A673 (cell line): ENCODE measurements around the gene FSTL4. TPM values are rescaled to one million over a fixed set of nuclear protein-coding genes. Genes with fewer than 3 reads are reported as not detected.

ENCODE experiments used
- BruUV-seq: library from RNA; stranded (reverse); fragments of 400-500 nt; replicated peaks from 2 replicates; lab custom pipeline; 2021; lab: Mats Ljungman, UMichigan
- CTCF ChIA-PET: fragments of 300-600 bp; sonication (Branson Sonifier 250); formaldehyde crosslinking; loops from one replicate; lab custom pipeline; 2022; ENCODE audit warnings: antibody characterized with exemption; lab: Charles Lee
- POLR2A ChIA-PET: fragments of 300-600 bp; sonication (Branson Sonifier 250); formaldehyde crosslinking; loops from one replicate; lab custom pipeline; 2022; ENCODE audit warnings: antibody characterized with exemption; ENCODE audit not compliant: low non-redundant PET; lab: Charles Lee
- DNase-seq: peaks from one replicate; pipeline ENCODE4 v3.0.0-alpha.2; 2015; ENCODE audit warnings: low spot score
- H3K27ac ChIP-seq: fragments of 200-600 bp; sonication (generic); 2 replicates; pipeline ENCODE4 v1.5.1; 2016; ENCODE audit warnings: mixed run types, low read depth, mild to moderate bottlenecking, mixed read lengths, antibody characterized with exemption, low read length; ENCODE audit not compliant: poor library complexity, severe bottlenecking
- H3K27me3 ChIP-seq: fragments of 200-600 bp; sonication (generic); replicated peaks from 2 replicates; pipeline ENCODE4 v1.6.1; 2017; ENCODE audit warnings: mixed run types, low read depth, mild to moderate bottlenecking, mixed read lengths, antibody characterized with exemption, low read length; ENCODE audit not compliant: insufficient read depth, poor library complexity
- H3K36me3 ChIP-seq: fragments of 200-600 bp; sonication (generic); 2 replicates; pipeline ENCODE4 v1.6.1; 2016; ENCODE audit warnings: mixed run types, mild to moderate bottlenecking, mixed read lengths, antibody characterized with exemption, low read length; ENCODE audit not compliant: insufficient read depth, poor library complexity, severe bottlenecking
- H3K4me1 ChIP-seq: fragments of 200-600 bp; sonication (generic); 2 replicates; pipeline ENCODE4 v1.6.1; 2017; ENCODE audit warnings: mixed run types, mild to moderate bottlenecking, mixed read lengths, antibody characterized with exemption, low read length; ENCODE audit not compliant: insufficient read depth, poor library complexity, severe bottlenecking
- H3K4me3 ChIP-seq: fragments of 200-600 bp; sonication (generic); 2 replicates; pipeline ENCODE4 v1.5.1; 2016; ENCODE audit warnings: low read depth, mixed run types, mild to moderate bottlenecking, mixed read lengths, low read length; ENCODE audit not compliant: poor library complexity, severe bottlenecking
- H3K9me3 ChIP-seq: fragments of 200-600 bp; sonication (generic); 2 replicates; pipeline ENCODE4 v1.6.1; 2016; ENCODE audit warnings: mixed run types, low read depth, mild to moderate bottlenecking, mixed read lengths, antibody characterized with exemption, low read length; ENCODE audit not compliant: poor library complexity, severe bottlenecking
- CTCF ChIP-seq: fragments of 300-800, 200-600 bp; sonication (generic); conservative IDR thresholded peaks from 2 replicates; pipeline ENCODE4 v1.5.1; 2017; ENCODE audit warnings: low read depth, mild to moderate bottlenecking, antibody characterized with exemption, low read length, moderate library complexity, mixed read lengths
- EZH2 ChIP-seq: fragments of 200-600 bp; sonication (generic); IDR thresholded peaks from 2 replicates; pipeline ENCODE4 v1.6.1; 2017; ENCODE audit warnings: borderline replicate concordance, low read depth, mild to moderate bottlenecking, mixed read lengths, antibody characterized with exemption, low read length; ENCODE audit not compliant: poor library complexity, severe bottlenecking
- intact Hi-C: fragments of 100-400 bp; cut with micrococcal nuclease; formaldehyde crosslinking; loops from one replicate; pipeline ENCODE4 v1.10.0; 2022; ENCODE audit not compliant: unreplicated experiment
- total RNA-seq: library from RNA; stranded (reverse); gene quantifications from 2 replicates; pipeline ENCODE4 v1.2.3, GENCODE V29; 2021

FSTL4 gene
- total RNA-seq, 1 experiment from 2014 or later, result 0.86 TPM

GRCh38 chr5:133453084-133453780 lies 159.1 kb downstream of the FSTL4 start:
- no peak for TF ChIP-seq CTCF
- no peak for TF ChIP-seq EZH2
- Histone ChIP-seq H3K4me3 (no peak overlapping the region), H3K27me3 (no peaks in the 10 kb centered on the region), H3K9me3 (no peaks in the 10 kb centered on the region), H3K4me1 (no peaks in the 10 kb centered on the region), H3K27ac (no peak overlapping the region), H3K36me3 (no peaks in the 10 kb centered on the region)
- no TSS peak for BruUV-seq
- intact Hi-C loops, result no loop called here
- POLR2A ChIA-PET, result no interaction called here
- DNase-seq, result no peak
- CTCF ChIA-PET, result no interaction called here

- TF ChIP-seq CTCF, result no peak
- no peak for TF ChIP-seq EZH2
- Histone ChIP-seq H3K27me3 (no peaks in the 10 kb centered on the region), H3K4me3 (no peak overlapping the region), H3K36me3 (no peaks in the 10 kb centered on the region), H3K27ac (no peak overlapping the region), H3K4me1 (no peaks in the 10 kb centered on the region), H3K9me3 (no peaks in the 10 kb centered on the region)
- DNase-seq, result no peak
- ChIA-PET CTCF (no interaction called here), POLR2A (no interaction called here)
- intact Hi-C loops, result no loop called here
- no TSS peak for BruUV-seq
Observed at GRCh38 chr5:133451926-133452325, 160.4 kb downstream of the FSTL4 start.

DNA sequence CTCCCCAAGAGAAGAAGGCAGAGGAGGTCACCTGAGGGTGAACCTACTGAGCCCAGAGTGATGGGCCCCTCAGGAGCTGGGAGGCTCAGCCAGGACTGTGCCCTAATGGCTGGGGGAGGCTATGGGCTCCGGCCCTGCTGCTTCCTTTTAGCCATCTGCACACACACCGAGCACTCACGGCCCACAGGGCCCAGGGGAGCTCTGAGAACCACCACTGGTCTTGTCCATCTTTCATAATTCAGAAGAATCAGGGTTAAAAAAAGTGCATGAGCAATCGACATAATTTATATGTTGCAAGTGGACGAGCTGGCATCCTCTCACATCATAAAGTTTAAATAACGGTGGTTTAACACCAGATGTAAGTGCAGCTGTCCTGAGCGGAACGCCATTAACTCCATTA lies 162.1 kb downstream of the FSTL4 start:
- ChIA-PET CTCF (no interaction called here), POLR2A (no interaction called here)
- H3K36me3 ChIP-seq, result no peaks in the 10 kb centered on the region
- TF ChIP-seq EZH2, result no peak
- no peak for TF ChIP-seq CTCF
- BruUV-seq, result no TSS peak
- H3K9me3 ChIP-seq, result no peaks in the 10 kb centered on the region
- H3K27ac ChIP-seq, result no peak overlapping the region
- H3K4me1 ChIP-seq, result no peaks in the 10 kb centered on the region
- H3K4me3 ChIP-seq, result no peak overlapping the region
- DNase-seq, result no peak
- no peaks in the 10 kb centered on the region for H3K27me3 ChIP-seq
- intact Hi-C loops, result no loop called here
